ENCODE data around the gene RHOG. TPM values are rescaled to one million over a fixed set of nuclear protein-coding genes. Genes with fewer than 3 reads are reported as not detected.

Gene RHOG
- total RNA-seq, 4 donors from 2014 or later, result 21.7 to 146 (median 80.6) TPM

- H3K4me1 ChIP-seq, result peaks cover 24 to 47% (median 41%) of the 10 kb centered on the region in 4 donors
- H3K36me3 ChIP-seq, result no peaks in the 10 kb centered on the region
- no peaks in the 10 kb centered on the region for H3K27me3 ChIP-seq
- intact Hi-C loops (cut with DNase I; ENCODE audit: low total_unique reads) (no loop called here), in situ Hi-C loops (cut with MboI; ENCODE audit: low pct_ligation_motif_present in 1 of 4, low pct_unique_long_range_greater_than_20kb in 1 of 4, low sequenced_read_pairs in 3 of 4) (loop anchor here in 3 of 4 donors (5.0 to 25.0 kb wide), 4 partner anchors 108 to 220 kb away; no protein-coding TSS in a partner anchor)
- 18% methylated on average over 7 of the region's 7 CpGs; no CpG with 5 or more reads in 1 of the 2 donors for WGBS, 2 donors (ENCODE audit: low coverage in 1 of 2)
- no peak for DNase-seq
- no peaks in the 10 kb centered on the region for H3K9me3 ChIP-seq
- TF ChIP-seq POLR2AphosphoS5 (IDR thresholded peaks at IDR 0.05), result no peak
- TF ChIP-seq POLR2A (IDR thresholded peaks at IDR 0.05), result no peak
- TF ChIP-seq CTCF (IDR thresholded peaks at IDR 0.05), result no peak
- no peak for TF ChIP-seq EP300 (IDR thresholded peaks at IDR 0.05; ENCODE audit: low read depth)
- H3K27ac ChIP-seq, result peak overlapping the region; percentile 98 to 100 (median 99)
- H3K4me3 ChIP-seq, result peak overlapping the region in 3 of 4 donors; percentile 85 to 93 (median 93)
These were observed 13.9 kb upstream of the RHOG start for GRCh38 chr11:3854660-3854976.

- Histone ChIP-seq H3K4me3 (peak overlapping the region in 1 of 4 donors; percentile 85), H3K4me1 (peaks cover 19 to 41% (median 36%) of the 10 kb centered on the region in 4 donors), H3K27ac (peak overlapping the region; percentile 98 to 100 (median 99)), H3K36me3 (no peaks in the 10 kb centered on the region), H3K27me3 (no peaks in the 10 kb centered on the region), H3K9me3 (no peaks in the 10 kb centered on the region)
- DNase-seq, result peak; percentile 60
- in situ Hi-C loops (cut with MboI; ENCODE audit: low pct_ligation_motif_present in 1 of 4, low pct_unique_long_range_greater_than_20kb in 1 of 4, low sequenced_read_pairs in 3 of 4) (loop anchor here in 3 of 4 donors (5.0 to 25.0 kb wide), 4 partner anchors 108 to 221 kb away; no protein-coding TSS in a partner anchor), intact Hi-C loops (cut with DNase I; ENCODE audit: low total_unique reads) (no loop called here)
- WGBS, 2 donors (ENCODE audit: low coverage in 1 of 2), result 42 to 53% methylated on average over 5 to 11 of the region's 11 CpGs
- no peak for TF ChIP-seq POLR2A (IDR thresholded peaks at IDR 0.05)
- TF ChIP-seq POLR2AphosphoS5 (IDR thresholded peaks at IDR 0.05), result peak in 1 of 3 donors; percentile 48
These were observed 13.3 kb upstream of the RHOG start for GRCh38 chr11:3853899-3854659.

GRCh38 chr11:3853545-3853842 is 12.7 kb upstream of the RHOG start:
- H3K36me3 ChIP-seq, result no peaks in the 10 kb centered on the region
- H3K27ac ChIP-seq, result peak overlapping the region in 1 of 4 donors; percentile 98
- no peak for DNase-seq
- no peaks in the 10 kb centered on the region for H3K27me3 ChIP-seq
- no peak overlapping the region for H3K4me3 ChIP-seq
- intact Hi-C loops (cut with DNase I; ENCODE audit: low total_unique reads), result no loop called here
- 93 to 100% methylated on average over 1 of the region's 1 CpG for WGBS, 2 donors (ENCODE audit: low coverage in 1 of 2)
- in situ Hi-C loops (cut with MboI; ENCODE audit: low pct_ligation_motif_present in 1 of 4, low pct_unique_long_range_greater_than_20kb in 1 of 4, low sequenced_read_pairs in 3 of 4), result loop anchor here in 3 of 4 donors (5.0 to 25.0 kb wide), 4 partner anchors 109 to 221 kb away; no protein-coding TSS in a partner anchor
- peaks cover 15 to 35% (median 30%) of the 10 kb centered on the region in 4 donors for H3K4me1 ChIP-seq
- H3K9me3 ChIP-seq, result no peaks in the 10 kb centered on the region
- no peak for TF ChIP-seq POLR2AphosphoS5 (IDR thresholded peaks at IDR 0.05)
- no peak for TF ChIP-seq POLR2A (IDR thresholded peaks at IDR 0.05)
- TF ChIP-seq EP300 (IDR thresholded peaks at IDR 0.05; ENCODE audit: low read depth), result no peak
- no peak for TF ChIP-seq CTCF (IDR thresholded peaks at IDR 0.05)

GRCh38 chr11:3849297-3849874 is 8.6 kb upstream of the RHOG start:
- Histone ChIP-seq H3K9me3 (no peaks in the 10 kb centered on the region), H3K4me1 (peaks cover 3 to 17% (median 4%) of the 10 kb centered on the region in 4 donors), H3K36me3 (no peaks in the 10 kb centered on the region), H3K27ac (no peak overlapping the region), H3K4me3 (no peak overlapping the region), H3K27me3 (no peaks in the 10 kb centered on the region)
- WGBS, 2 donors (ENCODE audit: low coverage in 1 of 2), result 62 to 73% methylated on average over 6 to 10 of the region's 10 CpGs
- in situ Hi-C loops (cut with MboI; ENCODE audit: low pct_ligation_motif_present in 1 of 4, low pct_unique_long_range_greater_than_20kb in 1 of 4, low sequenced_read_pairs in 3 of 4), result loop anchor here in 2 of 4 donors (5.0 kb wide), 2 partner anchors 218 to 223 kb away; no protein-coding TSS in a partner anchor
- TF ChIP-seq POLR2A (IDR thresholded peaks at IDR 0.05), result no peak
- peak; percentile 64 to 76 (median 69) for TF ChIP-seq CTCF (IDR thresholded peaks at IDR 0.05)
- intact Hi-C loops (cut with DNase I; ENCODE audit: low total_unique reads), result loop anchor here (2.0 kb wide), 1 partner anchor 223 kb away; no protein-coding TSS in a partner anchor
- DNase-seq, result no peak

Data from transverse colon (tissue), 4 donors.